Osteoblast (primary cell): ENCODE data around the gene CLPTM1L. TPM values are rescaled to one million over a fixed set of nuclear protein-coding genes. Genes with fewer than 3 reads are reported as not detected.
A peak's percentile ranks its signal among the peaks of the same experiment; 100 is the strongest.

Source experiments
- DNase-seq: peaks from one replicate; pipeline ENCODE4 v3.0.0; 2011; ENCODE audit warnings: low spot score, mixed read lengths; ENCODE audit not compliant: insufficient read length; ENCODE audit errors: missing footprints
- H2AFZ ChIP-seq: 2 replicates; pipeline ENCODE4 v1.6.0; 2011; ENCODE audit warnings: mild to moderate bottlenecking, low read length
- H3K27ac ChIP-seq: 2 replicates; pipeline ENCODE4 v1.5.1; 2011; ENCODE audit warnings: mild to moderate bottlenecking, low read depth, low read length, moderate library complexity
- H3K27me3 ChIP-seq: 2 replicates; pipeline ENCODE4 v1.6.0; 2012; ENCODE audit warnings: mild to moderate bottlenecking, control low read depth, inconsistent platforms, low read length, moderate library complexity; ENCODE audit not compliant: insufficient read depth
- H3K36me3 ChIP-seq: 2 replicates; pipeline ENCODE4 v1.5.1; 2011; ENCODE audit warnings: mild to moderate bottlenecking, low read length, control low read depth, moderate library complexity; ENCODE audit not compliant: insufficient read depth
- H3K4me1 ChIP-seq: 2 replicates; pipeline ENCODE4 v1.5.1; 2011; ENCODE audit warnings: mild to moderate bottlenecking, low read length, control low read depth, moderate library complexity; ENCODE audit not compliant: insufficient read depth
- H3K4me2 ChIP-seq: 2 replicates; pipeline ENCODE4 v1.6.0; 2011; ENCODE audit warnings: mild to moderate bottlenecking, low read length; ENCODE audit not compliant: insufficient read depth
- H3K4me3 ChIP-seq: fragments of 200-600 bp; sonication (generic); 3 replicates; pipeline ENCODE4 v1.5.1; 2012; ENCODE audit warnings: mild to moderate bottlenecking, low read length, inconsistent platforms; ENCODE audit not compliant: insufficient read depth
- H3K79me2 ChIP-seq: 2 replicates; pipeline ENCODE4 v1.6.0; 2012; ENCODE audit warnings: mild to moderate bottlenecking, low read length, control low read depth, inconsistent platforms; ENCODE audit not compliant: insufficient read depth
- H3K9me3 ChIP-seq: 2 replicates; pipeline ENCODE4 v1.5.1; 2011; ENCODE audit warnings: low read depth, low read length, control low read depth
- H4K20me1 ChIP-seq: 2 replicates; pipeline ENCODE4 v1.6.0; 2012; ENCODE audit warnings: mild to moderate bottlenecking, low read length, control low read depth; ENCODE audit not compliant: insufficient read depth
- total RNA-seq: library from RNA; depleted of rRNA; stranded (reverse); fragments of >200 nt; gene quantifications from 2 replicates; pipeline ENCODE4 v1.2.3, GENCODE V29; 2012
- TF ChIP-seq, protein P1 (sequence below): IDR thresholded peaks from 2 replicates; pipeline ENCODE4 v1.5.1; 2011; ENCODE audit warnings: mild to moderate bottlenecking, low read depth, low read length, moderate library complexity; ENCODE audit errors: extremely low read depth

CLPTM1L gene
- total RNA-seq, 1 donor: 139 TPM

- peak; percentile 37 for DNase-seq
- Histone ChIP-seq H3K27me3 (peaks cover 29% of the 10 kb centered on the region), H3K9me3 (no peaks in the 10 kb centered on the region), H3K36me3 (no peaks in the 10 kb centered on the region), H3K4me3 (no peak overlapping the region), H4K20me1 (no peaks in the 10 kb centered on the region), H2AFZ (no peak overlapping the region), H3K4me2 (no peak overlapping the region), H3K27ac (no peak overlapping the region), H3K79me2 (no peaks in the 10 kb centered on the region), H3K4me1 (no peaks in the 10 kb centered on the region)
- TF ChIP-seq, protein P1, sequence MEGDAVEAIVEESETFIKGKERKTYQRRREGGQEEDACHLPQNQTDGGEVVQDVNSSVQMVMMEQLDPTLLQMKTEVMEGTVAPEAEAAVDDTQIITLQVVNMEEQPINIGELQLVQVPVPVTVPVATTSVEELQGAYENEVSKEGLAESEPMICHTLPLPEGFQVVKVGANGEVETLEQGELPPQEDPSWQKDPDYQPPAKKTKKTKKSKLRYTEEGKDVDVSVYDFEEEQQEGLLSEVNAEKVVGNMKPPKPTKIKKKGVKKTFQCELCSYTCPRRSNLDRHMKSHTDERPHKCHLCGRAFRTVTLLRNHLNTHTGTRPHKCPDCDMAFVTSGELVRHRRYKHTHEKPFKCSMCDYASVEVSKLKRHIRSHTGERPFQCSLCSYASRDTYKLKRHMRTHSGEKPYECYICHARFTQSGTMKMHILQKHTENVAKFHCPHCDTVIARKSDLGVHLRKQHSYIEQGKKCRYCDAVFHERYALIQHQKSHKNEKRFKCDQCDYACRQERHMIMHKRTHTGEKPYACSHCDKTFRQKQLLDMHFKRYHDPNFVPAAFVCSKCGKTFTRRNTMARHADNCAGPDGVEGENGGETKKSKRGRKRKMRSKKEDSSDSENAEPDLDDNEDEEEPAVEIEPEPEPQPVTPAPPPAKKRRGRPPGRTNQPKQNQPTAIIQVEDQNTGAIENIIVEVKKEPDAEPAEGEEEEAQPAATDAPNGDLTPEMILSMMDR: no peak
Measured at GRCh38 chr5:1382248-1382700, 37.4 kb upstream of the CLPTM1L start.

GRCh38 chr5:1381370-1382247 is 36.7 kb upstream of the CLPTM1L start:
- no peak overlapping the region for H3K4me2 ChIP-seq
- no peaks in the 10 kb centered on the region for H3K79me2 ChIP-seq
- H3K27me3 ChIP-seq: peaks cover 22% of the 10 kb centered on the region
- DNase-seq: peak; percentile 47
- H3K36me3 ChIP-seq: no peaks in the 10 kb centered on the region
- no peak overlapping the region for H3K27ac ChIP-seq
- H4K20me1 ChIP-seq: no peaks in the 10 kb centered on the region
- no peak overlapping the region for H2AFZ ChIP-seq
- H3K4me3 ChIP-seq: no peak overlapping the region
- H3K9me3 ChIP-seq: no peaks in the 10 kb centered on the region
- TF ChIP-seq, protein P1: no peak
- no peaks in the 10 kb centered on the region for H3K4me1 ChIP-seq

DNA sequence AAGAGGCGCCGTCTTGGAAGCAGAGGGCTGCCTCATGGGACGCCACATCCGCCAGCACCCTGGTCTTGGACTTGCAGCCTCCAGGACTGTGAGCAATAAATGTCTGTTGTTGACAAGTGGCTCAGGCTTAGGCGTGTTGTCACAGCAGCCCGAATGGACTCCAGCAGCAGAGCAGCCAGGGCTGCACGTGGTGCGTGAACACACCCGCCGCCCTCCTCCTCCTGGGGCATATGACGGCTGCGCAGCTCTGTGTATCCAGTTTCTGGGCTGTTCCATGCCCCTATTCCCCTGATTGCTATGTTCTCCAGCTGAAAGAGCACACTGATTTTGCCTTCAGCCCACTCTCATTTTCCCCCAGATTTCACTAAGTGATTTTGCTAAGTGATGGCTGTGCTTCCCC is 36.0 kb upstream of the CLPTM1L start:
- Histone ChIP-seq H3K4me2 (no peak overlapping the region), H3K27me3 (peaks cover 20% of the 10 kb centered on the region), H3K79me2 (no peaks in the 10 kb centered on the region), H2AFZ (no peak overlapping the region), H3K27ac (no peak overlapping the region), H3K36me3 (no peaks in the 10 kb centered on the region), H3K4me1 (no peaks in the 10 kb centered on the region), H3K4me3 (no peak overlapping the region), H3K9me3 (no peaks in the 10 kb centered on the region), H4K20me1 (no peaks in the 10 kb centered on the region)
- TF ChIP-seq, protein P1: no peak
- peak; percentile 82 for DNase-seq

- DNase-seq: peak; percentile 76
- no peaks in the 10 kb centered on the region for H3K36me3 ChIP-seq
- H3K79me2 ChIP-seq: no peaks in the 10 kb centered on the region
- no peak overlapping the region for H3K4me3 ChIP-seq
- H3K4me2 ChIP-seq: no peak overlapping the region
- H3K27ac ChIP-seq: no peak overlapping the region
- no peaks in the 10 kb centered on the region for H3K9me3 ChIP-seq
- H4K20me1 ChIP-seq: no peaks in the 10 kb centered on the region
- H3K27me3 ChIP-seq: peaks cover 16% of the 10 kb centered on the region
- H2AFZ ChIP-seq: no peak overlapping the region
- no peaks in the 10 kb centered on the region for H3K4me1 ChIP-seq
- TF ChIP-seq, protein P1: peak; percentile 44
Measured at GRCh38 chr5:1380011-1380817, 35.3 kb upstream of the CLPTM1L start.
